ENCODE data around the gene NUTM1.

The NUTM1 gene

DNA sequence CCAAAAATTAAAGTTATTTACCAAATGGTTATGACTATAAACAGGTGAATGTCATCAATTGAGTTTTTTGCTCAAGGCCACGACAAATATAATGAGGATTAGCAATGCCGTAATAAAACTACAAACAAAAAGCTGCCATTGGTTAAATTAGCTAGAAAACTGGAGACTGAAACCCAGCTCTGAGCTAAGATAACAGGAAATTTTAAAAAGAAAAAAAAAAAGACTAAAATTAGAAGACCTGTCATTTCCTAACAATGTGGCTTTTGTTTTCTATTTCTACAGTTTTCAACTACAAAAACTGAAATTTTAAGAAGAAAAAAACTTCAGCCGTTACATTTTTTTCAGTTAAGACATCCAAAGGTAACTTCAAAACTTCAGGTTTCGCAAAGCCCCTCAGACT, 15.2 kb upstream of the NUTM1 start:
- H3K4me1 ChIP-seq (ENCODE audit: insufficient read depth, low read length) = no peaks in the 10 kb centered on the region
- no peak overlapping the region for H3K9ac ChIP-seq (ENCODE audit: low read length)
- no peak overlapping the region for H3K4me3 ChIP-seq (ENCODE audit: low read depth in 1 of 2, low read length in 2 of 2)
- H3K36me3 ChIP-seq (ENCODE audit: insufficient read depth, low read length) = no peaks in the 10 kb centered on the region
- no peaks in the 10 kb centered on the region for H3K9me3 ChIP-seq (ENCODE audit: low read length)
- H3K27ac ChIP-seq (ENCODE audit: low read depth, low read length) = no peak overlapping the region
- no peaks in the 10 kb centered on the region for H3K27me3 ChIP-seq (ENCODE audit: control insufficient read depth in 1 of 2, insufficient read depth in 2 of 2, low read length in 2 of 2)

DNA sequence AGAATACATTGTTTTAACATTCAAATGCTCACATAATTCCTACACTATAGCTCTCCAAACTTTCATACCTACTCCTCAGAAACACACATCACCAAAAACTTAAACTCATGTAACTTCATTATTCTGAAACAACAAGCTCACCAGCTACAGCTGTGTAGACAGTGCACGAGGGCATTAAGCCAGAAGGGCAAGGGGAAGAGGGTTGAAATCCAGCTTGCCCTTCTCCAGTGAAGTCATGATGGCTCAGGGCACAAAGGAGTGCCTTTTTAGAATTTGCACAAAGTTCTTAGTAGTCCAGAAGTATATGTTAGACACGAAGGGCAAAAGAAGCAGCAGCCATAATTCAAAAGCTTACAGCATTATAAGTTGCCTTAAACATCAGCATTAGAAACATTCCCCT, 14.1 kb upstream of the NUTM1 start:
- Histone ChIP-seq H3K4me3 (ENCODE audit: low read depth in 1 of 2, low read length in 2 of 2) (no peak overlapping the region), H3K27me3 (ENCODE audit: control insufficient read depth in 1 of 2, insufficient read depth in 2 of 2, low read length in 2 of 2) (no peaks in the 10 kb centered on the region), H3K9ac (ENCODE audit: low read length) (no peak overlapping the region), H3K27ac (ENCODE audit: low read depth, low read length) (no peak overlapping the region), H3K4me1 (ENCODE audit: insufficient read depth, low read length) (no peaks in the 10 kb centered on the region), H3K36me3 (ENCODE audit: insufficient read depth, low read length) (no peaks in the 10 kb centered on the region), H3K9me3 (ENCODE audit: low read length) (no peaks in the 10 kb centered on the region)

DNA sequence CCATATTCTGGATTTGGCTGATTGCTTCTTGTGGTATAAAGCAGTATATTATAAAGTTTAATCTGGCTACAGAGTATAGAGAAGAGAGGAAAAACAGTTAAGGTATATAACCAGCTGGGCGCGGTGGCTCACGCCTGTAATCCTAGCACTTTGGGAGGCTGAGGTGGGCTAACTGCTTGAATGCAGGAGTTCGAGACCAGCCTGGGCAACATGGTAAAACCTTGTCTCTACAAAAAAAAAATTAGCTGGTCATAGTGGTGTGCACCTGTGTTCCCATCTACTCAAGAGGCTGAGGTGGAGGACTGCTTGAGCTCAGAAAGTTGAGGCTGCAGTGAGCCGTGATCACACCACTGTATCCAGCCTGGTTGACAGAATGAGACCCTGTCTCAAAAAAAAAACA, 12.8 kb upstream of the NUTM1 start:
- no peaks in the 10 kb centered on the region for H3K9me3 ChIP-seq (ENCODE audit: low read length)
- H3K27ac ChIP-seq (ENCODE audit: low read depth, low read length) = no peak overlapping the region
- no peak overlapping the region for H3K9ac ChIP-seq (ENCODE audit: low read length)
- no peaks in the 10 kb centered on the region for H3K4me1 ChIP-seq (ENCODE audit: insufficient read depth, low read length)
- no peaks in the 10 kb centered on the region for H3K36me3 ChIP-seq (ENCODE audit: insufficient read depth, low read length)
- no peaks in the 10 kb centered on the region for H3K27me3 ChIP-seq (ENCODE audit: control insufficient read depth in 1 of 2, insufficient read depth in 2 of 2, low read length in 2 of 2)
- no peak overlapping the region for H3K4me3 ChIP-seq (ENCODE audit: low read depth in 1 of 2, low read length in 2 of 2)

DNA sequence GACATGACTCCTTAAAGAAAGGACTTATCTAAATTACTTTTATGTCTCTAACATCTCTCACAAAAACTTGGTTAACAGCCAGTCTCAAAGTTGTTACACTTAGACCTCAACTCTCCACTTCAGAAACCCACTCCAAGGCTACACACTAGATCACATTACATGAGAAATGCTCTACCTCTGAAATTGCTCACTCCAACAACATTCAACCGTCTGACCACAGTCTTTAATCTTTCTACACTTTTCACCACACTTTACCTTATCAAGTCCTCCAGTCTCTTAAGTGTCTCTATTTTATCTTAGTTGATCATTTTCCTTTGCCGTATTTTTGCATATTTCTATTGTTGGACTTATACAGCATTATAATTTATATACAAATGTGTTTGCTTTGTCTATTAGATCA, 11.3 kb upstream of the NUTM1 start:
- Histone ChIP-seq H3K27me3 (ENCODE audit: control insufficient read depth in 1 of 2, insufficient read depth in 2 of 2, low read length in 2 of 2) (no peaks in the 10 kb centered on the region), H3K9me3 (ENCODE audit: low read length) (no peaks in the 10 kb centered on the region), H3K4me3 (ENCODE audit: low read depth in 1 of 2, low read length in 2 of 2) (no peak overlapping the region), H3K27ac (ENCODE audit: low read depth, low read length) (no peak overlapping the region), H3K9ac (ENCODE audit: low read length) (no peak overlapping the region), H3K36me3 (ENCODE audit: insufficient read depth, low read length) (no peaks in the 10 kb centered on the region), H3K4me1 (ENCODE audit: insufficient read depth, low read length) (peaks cover 14% of the 10 kb centered on the region)

DNA sequence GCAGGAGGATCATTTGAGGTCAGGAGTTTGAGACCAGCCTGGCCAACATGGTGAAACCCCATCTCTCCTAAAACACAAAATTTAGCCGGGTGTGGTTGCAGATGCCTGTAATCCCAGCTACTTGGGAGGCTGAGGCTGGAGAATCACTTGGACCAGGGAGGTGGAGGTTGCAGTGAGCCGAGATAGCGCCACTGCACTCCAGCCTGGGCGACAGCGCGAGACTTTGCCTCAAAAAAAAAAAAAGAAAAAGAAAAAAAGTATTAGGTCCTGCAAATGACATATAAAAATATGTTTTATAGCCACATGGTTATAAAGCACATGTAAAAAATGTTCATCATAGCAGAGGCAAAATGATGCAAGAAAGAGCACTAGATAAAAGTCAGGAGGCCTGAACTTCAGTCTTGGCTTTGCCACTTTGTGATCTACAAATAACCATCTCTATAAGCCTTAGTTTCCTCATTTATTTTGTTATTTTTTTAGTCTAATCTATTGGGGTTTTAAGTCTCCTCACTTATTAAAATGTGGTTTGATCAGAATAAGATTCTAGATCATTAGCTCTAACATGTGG, 10.5 kb upstream of the NUTM1 start:
- no peak overlapping the region for H3K9ac ChIP-seq (ENCODE audit: low read length)
- H3K36me3 ChIP-seq (ENCODE audit: insufficient read depth, low read length) = no peaks in the 10 kb centered on the region
- no peak overlapping the region for H3K4me3 ChIP-seq (ENCODE audit: low read depth in 1 of 2, low read length in 2 of 2)
- no peak overlapping the region for H3K27ac ChIP-seq (ENCODE audit: low read depth, low read length)
- no peaks in the 10 kb centered on the region for H3K9me3 ChIP-seq (ENCODE audit: low read length)
- H3K4me1 ChIP-seq (ENCODE audit: insufficient read depth, low read length) = peaks cover 17% of the 10 kb centered on the region
- no peaks in the 10 kb centered on the region for H3K27me3 ChIP-seq (ENCODE audit: control insufficient read depth in 1 of 2, insufficient read depth in 2 of 2, low read length in 2 of 2)

DNA sequence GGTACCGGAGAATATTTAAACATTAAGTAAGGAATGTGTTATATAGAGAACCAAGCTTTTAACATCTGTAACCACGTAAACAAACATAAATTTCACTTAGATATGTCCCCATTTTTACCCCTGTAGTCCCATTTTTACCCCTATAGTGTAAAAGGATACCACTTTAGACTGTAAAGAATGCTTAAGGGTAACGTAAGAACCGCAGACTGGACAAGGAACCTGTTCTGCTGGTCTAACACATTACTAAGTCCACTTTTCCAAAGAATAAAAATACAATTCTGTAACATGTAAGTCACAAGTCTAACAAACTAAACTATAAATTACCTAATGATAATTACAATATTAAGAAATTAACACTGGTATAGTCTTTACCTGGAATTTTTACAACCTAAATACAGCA, 8.4 kb upstream of the NUTM1 start:
- Histone ChIP-seq H3K9ac (ENCODE audit: low read length) (no peak overlapping the region), H3K4me3 (ENCODE audit: low read depth in 1 of 2, low read length in 2 of 2) (no peak overlapping the region), H3K27ac (ENCODE audit: low read depth, low read length) (no peak overlapping the region), H3K4me1 (ENCODE audit: insufficient read depth, low read length) (peaks cover 17% of the 10 kb centered on the region), H3K36me3 (ENCODE audit: insufficient read depth, low read length) (no peaks in the 10 kb centered on the region), H3K27me3 (ENCODE audit: control insufficient read depth in 1 of 2, insufficient read depth in 2 of 2, low read length in 2 of 2) (no peaks in the 10 kb centered on the region), H3K9me3 (ENCODE audit: low read length) (no peaks in the 10 kb centered on the region)

DNA sequence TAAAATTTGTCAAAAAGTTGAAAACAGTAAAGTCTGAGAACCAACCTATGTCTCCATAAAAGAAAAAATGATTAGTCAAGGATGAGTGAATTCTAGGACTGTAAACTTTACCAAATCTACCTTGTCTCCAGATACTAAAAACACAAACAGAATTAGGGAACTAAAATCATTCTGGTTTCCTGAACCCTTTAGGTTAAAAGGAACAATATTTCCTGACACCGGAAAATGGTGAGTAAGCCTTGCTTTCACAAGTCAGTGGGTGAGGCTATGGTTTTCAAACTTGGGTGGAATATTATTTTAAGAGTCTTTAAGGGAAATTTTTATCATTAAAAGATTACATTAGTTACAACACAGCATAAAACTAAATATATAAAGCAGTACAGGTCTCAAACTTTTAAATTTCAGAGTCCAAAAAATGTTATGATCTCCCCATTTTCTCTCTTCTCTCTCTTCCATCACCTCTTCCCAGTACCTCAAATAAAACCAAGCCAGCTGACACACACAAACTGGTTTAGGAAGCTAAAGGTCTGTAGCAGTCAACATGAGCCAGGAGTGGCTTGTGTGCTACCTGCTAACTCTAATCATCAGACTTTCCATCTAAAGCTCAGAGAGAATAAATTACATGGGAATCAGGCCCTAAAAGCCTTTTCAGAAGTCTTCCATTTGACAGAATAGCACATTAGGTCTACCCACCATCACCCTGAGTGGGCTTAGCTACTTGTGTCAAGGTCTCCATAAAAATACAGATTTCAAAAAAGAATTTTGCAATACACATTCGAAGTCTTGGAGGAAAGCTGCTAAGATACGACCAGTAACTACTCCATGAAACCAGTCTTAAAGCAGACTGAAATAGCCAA, 7.7 kb upstream of the NUTM1 start:
- Histone ChIP-seq H3K4me1 (ENCODE audit: insufficient read depth, low read length) (peaks cover 17% of the 10 kb centered on the region), H3K36me3 (ENCODE audit: insufficient read depth, low read length) (no peaks in the 10 kb centered on the region), H3K9ac (ENCODE audit: low read length) (no peak overlapping the region), H3K9me3 (ENCODE audit: low read length) (no peaks in the 10 kb centered on the region), H3K4me3 (ENCODE audit: low read depth in 1 of 2, low read length in 2 of 2) (no peak overlapping the region), H3K27ac (ENCODE audit: low read depth, low read length) (no peak overlapping the region), H3K27me3 (ENCODE audit: control insufficient read depth in 1 of 2, insufficient read depth in 2 of 2, low read length in 2 of 2) (no peaks in the 10 kb centered on the region)

DNA sequence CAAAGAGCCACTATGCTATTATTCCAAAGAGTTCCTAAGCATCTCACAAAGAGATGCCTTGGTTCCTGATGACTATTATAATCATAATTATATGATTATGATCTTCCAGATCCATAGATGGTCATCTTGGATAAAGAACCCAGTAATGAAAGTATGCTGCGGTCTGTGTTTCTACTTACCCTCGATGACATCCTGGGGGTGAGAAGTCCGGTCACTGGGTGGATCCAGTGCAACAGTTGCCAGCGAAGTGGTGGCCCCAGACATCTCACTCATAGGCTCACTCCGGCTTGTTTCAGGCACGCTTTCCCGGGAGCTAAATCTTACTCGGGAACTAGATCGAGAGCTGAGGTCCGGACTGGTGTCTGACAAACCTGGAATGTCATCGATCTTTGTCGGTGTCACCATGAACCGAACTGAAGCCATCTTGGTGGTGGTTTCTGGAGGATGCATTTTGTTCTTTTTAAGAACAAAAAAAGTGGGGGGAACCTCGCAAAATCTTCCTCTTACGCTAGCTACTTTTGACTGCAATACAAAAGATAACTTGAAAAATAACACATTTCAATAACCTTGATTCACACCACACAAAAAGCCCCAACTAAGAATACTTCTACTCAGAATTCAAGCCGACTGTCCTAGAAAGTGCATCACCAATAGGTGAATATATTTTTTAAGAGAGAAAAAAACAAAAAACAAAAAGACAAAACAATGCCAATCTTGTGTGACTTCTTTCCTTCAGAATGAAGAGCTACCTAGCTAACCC, 6.7 kb upstream of the NUTM1 start:
- Histone ChIP-seq H3K27ac (ENCODE audit: low read depth, low read length) (no peak overlapping the region), H3K9ac (ENCODE audit: low read length) (peak overlapping the region; percentile 76), H3K27me3 (ENCODE audit: control insufficient read depth in 1 of 2, insufficient read depth in 2 of 2, low read length in 2 of 2) (no peaks in the 10 kb centered on the region), H3K9me3 (ENCODE audit: low read length) (no peaks in the 10 kb centered on the region), H3K4me1 (ENCODE audit: insufficient read depth, low read length) (peaks cover 17% of the 10 kb centered on the region), H3K36me3 (ENCODE audit: insufficient read depth, low read length) (peaks cover 4% of the 10 kb centered on the region), H3K4me3 (ENCODE audit: low read depth in 1 of 2, low read length in 2 of 2) (peak overlapping the region; percentile 72 to 97)

DNA sequence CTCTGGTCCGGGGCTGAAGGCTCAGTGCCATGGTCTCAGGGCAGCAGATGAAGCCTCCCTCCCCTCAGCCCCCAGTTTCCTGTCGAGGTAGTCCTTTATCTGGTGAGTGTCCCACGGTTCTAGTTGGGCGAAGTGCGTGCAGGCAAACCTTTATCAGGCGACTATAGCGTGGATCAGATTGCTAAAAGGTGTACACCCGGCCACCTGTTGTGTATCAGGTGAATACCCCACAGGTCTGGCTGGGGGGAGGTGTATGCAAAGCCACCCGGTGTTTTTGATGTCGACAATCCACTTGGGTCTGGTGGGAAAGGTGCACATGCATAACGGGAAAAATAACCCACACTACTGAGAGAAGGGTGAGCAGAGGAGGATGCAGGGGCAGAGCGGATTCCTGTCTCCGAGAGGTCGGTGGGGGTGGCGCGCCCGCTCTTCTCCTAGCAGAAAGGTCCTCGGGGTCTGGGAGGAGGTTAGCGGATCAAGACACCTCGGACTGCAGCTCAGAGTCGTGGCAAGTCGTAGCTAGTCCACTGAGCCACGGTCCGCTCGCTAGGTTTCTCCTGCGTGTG, 6.0 kb upstream of the NUTM1 start:
- peaks cover 4% of the 10 kb centered on the region for H3K36me3 ChIP-seq (ENCODE audit: insufficient read depth, low read length)
- H3K27me3 ChIP-seq (ENCODE audit: control insufficient read depth in 1 of 2, insufficient read depth in 2 of 2, low read length in 2 of 2) = no peaks in the 10 kb centered on the region
- no peaks in the 10 kb centered on the region for H3K9me3 ChIP-seq (ENCODE audit: low read length)
- H3K9ac ChIP-seq (ENCODE audit: low read length) = peak overlapping the region; percentile 76
- H3K4me1 ChIP-seq (ENCODE audit: insufficient read depth, low read length) = peaks cover 22% of the 10 kb centered on the region
- H3K4me3 ChIP-seq (ENCODE audit: low read depth in 1 of 2, low read length in 2 of 2) = peak overlapping the region; percentile 72 to 97
- H3K27ac ChIP-seq (ENCODE audit: low read depth, low read length) = peak overlapping the region; percentile 77

DNA sequence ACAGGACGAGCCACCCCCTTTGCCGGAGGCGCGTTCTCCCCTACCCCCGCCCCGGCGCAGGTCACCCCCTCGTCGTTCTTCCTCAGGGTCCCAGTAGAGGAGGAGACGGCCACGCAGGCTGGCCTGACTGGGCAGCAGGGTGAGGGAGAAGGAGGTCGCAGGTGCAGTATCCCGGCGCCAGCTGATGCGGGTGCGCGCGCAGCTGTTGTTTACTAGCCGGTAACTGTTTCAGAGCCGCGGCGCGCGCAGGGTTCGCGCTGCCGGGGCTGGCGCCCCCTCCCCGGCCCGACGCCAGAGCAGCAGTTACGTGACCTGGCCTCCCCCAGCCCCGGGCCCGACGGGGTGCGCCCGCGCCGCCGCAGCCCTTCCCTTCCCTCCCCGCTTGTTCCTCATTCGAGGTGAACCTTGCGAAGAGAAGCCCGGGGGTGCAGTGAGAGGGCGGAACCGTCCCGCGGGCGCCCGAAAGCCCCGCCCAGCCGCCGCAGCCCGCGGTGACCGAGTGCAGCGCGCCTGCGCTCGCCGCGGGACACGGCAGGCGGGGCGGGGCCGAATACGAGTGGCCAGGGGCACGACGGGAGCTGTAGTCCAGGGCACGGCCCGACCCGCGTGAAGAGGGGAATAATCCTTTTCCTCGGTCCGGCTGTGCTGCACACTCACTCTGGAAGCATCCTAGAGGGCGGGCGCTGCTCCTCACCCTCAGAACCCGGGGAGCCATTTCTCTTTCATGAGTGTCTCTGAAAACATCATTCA, 5.4 kb upstream of the NUTM1 start, which contains the start of gene SLC12A6:
SLC12A6 (minus strand) TSS at position 225 of the 750 bp plus-strand sequence. CDS start 1,101 bp downstream, outside the sequence.
- peaks cover 4% of the 10 kb centered on the region for H3K36me3 ChIP-seq (ENCODE audit: insufficient read depth, low read length)
- no peaks in the 10 kb centered on the region for H3K9me3 ChIP-seq (ENCODE audit: low read length)
- H3K4me1 ChIP-seq (ENCODE audit: insufficient read depth, low read length) = peaks cover 24% of the 10 kb centered on the region
- peak within 1 kb of the TSS; percentile 72 to 97 for H3K4me3 ChIP-seq (ENCODE audit: low read depth in 1 of 2, low read length in 2 of 2)
- no peaks in the 10 kb centered on the region for H3K27me3 ChIP-seq (ENCODE audit: control insufficient read depth in 1 of 2, insufficient read depth in 2 of 2, low read length in 2 of 2)
- peak within 1 kb of the TSS; percentile 77 for H3K27ac ChIP-seq (ENCODE audit: low read depth, low read length)
- H3K9ac ChIP-seq (ENCODE audit: low read length) = peak within 1 kb of the TSS; percentile 76

DNA sequence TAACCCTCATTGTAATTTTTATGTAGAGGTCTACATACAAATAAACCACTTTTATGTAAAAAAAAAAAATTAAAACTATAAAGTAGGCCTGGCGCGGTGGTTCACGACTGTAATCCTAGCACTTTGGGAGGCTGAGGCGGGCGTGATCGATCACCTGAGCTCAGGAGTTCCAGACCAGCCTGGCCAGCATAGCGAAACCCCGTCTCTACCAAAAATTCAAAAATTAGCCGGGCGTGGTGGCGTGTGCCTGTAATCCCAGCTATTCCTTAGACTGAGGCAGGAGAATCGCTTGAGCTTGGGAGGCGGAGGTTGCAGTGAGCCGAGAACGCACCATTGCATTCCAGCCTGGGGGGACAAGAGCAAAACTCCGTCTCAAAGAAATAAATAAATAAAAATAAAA, 4.8 kb upstream of the NUTM1 start:
- Histone ChIP-seq H3K4me3 (ENCODE audit: low read depth in 1 of 2, low read length in 2 of 2) (peak overlapping the region; percentile 72 to 97), H3K9ac (ENCODE audit: low read length) (no peak overlapping the region), H3K9me3 (ENCODE audit: low read length) (no peaks in the 10 kb centered on the region), H3K36me3 (ENCODE audit: insufficient read depth, low read length) (peaks cover 4% of the 10 kb centered on the region), H3K27ac (ENCODE audit: low read depth, low read length) (no peak overlapping the region), H3K4me1 (ENCODE audit: insufficient read depth, low read length) (peaks cover 24% of the 10 kb centered on the region), H3K27me3 (ENCODE audit: control insufficient read depth in 1 of 2, insufficient read depth in 2 of 2, low read length in 2 of 2) (no peaks in the 10 kb centered on the region)

Data from muscle layer of colon (tissue), 2 donors.